NCI-H446 treated with DMSO at 0.1 percent for 48 hours (cell line): ENCODE data around the gene TRAM2.

ENCODE experiments used
- DNase-seq: peaks from one replicate; lab custom pipeline; 2025; lab: John Stamatoyannopoulos, UW

TRAM2 gene

DNA sequence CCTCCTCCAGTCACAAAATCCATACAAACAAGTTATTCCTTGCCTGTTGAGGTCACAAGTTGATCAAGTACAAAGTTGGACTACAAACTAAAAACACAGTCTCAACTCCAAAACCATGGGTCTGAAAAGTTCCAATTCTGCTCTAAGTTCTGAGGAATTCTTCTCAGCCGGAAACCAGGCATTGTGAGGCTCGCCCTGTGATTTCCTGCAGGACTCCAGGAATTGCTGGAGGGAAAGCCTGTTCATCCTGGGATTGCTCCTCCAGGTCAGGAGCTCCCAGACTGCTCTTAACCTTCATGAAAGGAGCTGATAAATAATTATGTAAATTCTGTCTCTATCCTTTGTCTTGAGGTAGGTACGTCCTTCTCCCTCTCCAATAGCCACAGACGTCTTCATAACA lies 8.5 kb downstream of the TRAM2 start:
- DNase-seq = no peak

DNA sequence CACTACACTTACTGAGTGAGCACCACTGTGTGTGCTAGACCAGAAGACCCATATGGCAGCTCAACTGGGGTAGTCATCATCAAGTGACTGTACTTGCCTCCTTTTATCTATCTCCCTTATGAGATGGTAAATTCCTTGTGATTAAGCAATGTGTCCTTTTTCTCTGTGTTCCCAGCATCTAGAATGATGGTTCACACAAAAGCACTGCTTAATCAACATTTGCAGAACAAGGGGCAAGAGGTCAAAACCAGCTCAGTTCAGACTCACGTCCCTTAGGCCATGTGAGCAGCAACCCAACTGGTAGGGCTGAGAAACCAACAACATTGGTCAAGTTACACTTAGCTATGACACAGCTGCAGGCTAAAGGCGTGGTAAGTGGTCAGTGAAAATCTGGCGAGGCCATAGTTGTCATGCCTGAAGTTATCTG lies 10.0 kb downstream of the TRAM2 start:
- DNase-seq = no peak

GRCh38 chr6:52566201-52566600 lies 10.7 kb downstream of the TRAM2 start:
- DNase-seq = no peak

DNA sequence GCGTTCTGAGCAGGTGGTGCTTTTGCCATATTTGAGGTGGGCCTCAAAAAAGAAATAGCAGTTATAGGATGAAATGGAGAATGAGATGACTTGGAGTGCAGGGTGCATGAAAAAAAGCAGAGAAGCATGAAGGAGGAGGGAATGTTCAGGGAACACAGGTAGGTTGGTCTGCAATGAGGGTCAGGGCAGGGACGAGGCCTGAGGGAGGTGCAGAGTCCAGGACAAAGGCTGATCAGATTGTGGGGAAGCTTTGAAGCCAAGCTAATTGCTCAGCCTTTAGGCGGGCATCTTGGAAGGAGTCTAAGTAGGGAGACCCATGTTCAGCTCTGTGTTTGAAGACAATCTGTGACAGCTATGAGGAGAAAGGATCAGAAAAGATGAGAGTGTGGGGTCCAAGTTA lies 12.0 kb downstream of the TRAM2 start:
- DNase-seq = no peak

DNA sequence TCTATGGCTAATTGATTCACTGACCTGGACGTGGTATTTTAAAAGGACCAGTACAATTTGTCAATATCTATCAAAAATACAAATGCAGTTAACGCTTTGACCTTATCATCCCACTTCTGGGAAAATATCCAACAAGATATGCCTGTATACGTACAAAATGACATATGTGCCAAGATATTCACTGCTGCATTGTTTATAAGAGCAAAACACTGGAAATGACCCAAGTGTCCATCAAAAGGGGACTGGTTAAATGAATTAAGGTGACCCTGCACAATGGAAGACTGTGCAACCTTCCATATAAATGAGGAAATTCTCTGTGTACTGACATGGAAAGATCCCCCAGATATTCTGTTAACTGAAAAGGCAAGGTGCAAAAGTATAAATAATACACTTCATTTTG lies 13.9 kb downstream of the TRAM2 start:
- DNase-seq = no peak

DNA sequence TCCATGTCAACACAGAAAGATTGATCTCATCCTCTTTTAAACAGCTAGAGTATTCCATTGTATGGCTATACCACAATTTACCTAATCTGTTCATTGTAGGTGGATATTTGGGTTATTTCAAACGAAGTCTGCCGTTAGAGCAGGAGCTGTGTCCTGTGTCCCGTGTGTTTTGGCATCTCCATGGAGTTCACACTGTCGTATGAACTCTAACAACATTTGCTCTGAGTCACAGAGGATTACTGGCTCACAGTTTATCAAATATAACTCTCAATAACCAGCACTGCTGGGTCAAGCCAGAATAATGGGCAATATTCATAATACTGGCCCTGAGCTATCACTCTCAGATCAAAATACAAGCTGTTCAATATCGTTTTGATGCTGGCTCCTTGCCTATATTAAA lies 16.4 kb downstream of the TRAM2 start:
- DNase-seq = no peak

DNA sequence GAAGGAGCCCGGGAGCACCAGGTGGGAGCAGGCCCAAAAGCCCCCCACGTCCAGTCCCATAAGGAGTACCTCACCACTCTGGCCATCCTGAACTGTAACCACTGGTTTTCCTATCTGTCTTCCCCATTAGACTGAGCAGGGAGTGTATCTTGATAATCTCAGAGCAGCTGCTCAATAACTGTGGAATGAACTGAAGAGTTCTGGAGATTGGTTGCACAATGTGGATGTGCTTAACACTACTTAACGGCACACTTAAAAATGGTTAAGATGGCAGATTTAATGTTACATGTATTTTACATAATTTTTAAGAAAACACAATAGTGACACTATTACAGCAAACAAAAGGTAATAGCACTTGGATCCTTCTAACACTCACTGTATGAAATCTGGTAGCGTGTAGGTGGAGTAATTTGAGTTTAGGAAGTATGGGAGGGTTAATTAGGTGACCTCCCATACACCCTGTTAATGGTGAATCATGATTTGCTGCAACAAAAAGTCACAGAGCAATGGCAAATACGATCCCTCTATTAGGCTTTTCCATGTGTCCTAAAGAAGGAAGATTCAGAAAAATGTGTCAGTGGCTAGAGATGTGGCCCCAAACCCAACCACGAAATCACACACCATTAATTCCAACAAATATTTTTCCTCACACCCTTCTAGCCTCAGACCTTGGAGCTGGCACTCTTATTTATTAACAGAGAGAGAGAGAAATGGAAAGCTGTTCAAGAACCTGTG lies 18.4 kb downstream of the TRAM2 start:
- DNase-seq = no peak

DNA sequence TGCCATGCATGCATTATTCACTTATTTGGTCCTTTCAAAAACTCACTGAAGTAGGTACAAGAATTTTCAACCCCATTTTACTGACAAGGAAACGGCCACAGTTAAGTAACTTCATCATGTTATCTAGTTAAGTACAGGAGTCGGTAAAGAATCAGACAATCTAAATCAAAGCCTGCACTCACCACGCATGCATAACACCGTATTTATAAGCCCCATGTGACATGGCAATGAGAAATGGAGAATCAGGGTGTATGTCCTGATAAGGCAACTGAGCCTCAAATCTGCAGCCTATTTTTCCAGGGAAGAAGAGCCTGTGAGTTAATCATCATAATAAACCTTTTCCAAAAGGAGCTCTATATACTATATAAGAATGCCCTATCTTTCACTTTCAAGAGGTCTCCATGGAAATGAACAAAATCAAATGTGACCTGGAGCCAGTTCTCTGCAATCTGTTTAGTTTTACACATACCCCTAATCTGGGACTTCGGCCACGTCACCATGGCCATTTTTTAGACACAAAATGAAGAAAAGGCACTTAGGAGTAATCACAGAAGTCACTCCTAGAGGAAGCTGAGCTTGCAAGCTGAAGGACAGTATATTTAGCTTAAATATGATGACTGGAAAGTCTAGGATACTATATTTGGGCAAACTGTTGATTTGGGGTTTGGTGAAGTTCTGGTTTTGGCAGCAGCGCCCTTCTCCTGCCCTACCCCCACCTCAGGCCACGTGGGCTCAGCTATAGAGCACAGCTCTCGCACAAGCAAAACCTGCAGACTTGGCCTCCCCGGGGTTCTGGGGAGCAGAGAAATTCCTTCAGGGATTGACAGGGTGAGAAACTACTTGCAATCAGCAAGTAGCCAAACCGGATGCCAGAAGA lies 19.2 kb downstream of the TRAM2 start:
- no peak for DNase-seq

DNA sequence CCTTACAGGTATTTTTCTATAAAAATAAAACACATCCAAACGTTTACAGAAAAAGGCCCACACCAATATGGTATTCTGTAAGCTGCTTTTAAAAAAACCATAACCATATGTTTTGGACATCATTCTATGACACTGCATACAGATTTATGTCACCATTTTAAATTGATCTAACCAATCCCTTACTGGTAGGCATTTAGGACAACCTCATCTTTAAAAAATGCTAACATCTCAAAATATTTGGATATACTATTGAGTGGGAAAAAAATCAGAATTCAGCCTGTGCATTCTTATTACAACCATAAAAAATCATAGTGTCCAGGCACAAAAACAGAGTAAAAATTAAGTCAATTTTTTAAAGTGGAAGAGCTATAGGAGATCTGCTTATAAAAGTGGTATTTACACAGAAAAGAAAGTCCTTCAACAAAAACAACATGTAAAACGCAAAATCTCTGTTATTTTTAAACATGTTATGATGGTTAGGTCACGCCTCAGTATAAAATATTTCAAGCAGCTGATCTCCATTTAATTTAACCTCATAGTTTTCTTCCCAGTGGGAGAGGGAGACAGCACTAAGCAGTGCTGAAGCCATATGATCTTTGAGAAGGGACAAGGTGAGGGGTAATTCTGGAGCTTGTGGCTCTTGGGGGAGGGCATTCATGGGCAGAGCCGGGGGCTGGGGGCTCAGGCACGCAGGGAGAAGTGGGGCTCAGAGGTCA lies 21.2 kb downstream of the TRAM2 start:
- DNase-seq = no peak

DNA sequence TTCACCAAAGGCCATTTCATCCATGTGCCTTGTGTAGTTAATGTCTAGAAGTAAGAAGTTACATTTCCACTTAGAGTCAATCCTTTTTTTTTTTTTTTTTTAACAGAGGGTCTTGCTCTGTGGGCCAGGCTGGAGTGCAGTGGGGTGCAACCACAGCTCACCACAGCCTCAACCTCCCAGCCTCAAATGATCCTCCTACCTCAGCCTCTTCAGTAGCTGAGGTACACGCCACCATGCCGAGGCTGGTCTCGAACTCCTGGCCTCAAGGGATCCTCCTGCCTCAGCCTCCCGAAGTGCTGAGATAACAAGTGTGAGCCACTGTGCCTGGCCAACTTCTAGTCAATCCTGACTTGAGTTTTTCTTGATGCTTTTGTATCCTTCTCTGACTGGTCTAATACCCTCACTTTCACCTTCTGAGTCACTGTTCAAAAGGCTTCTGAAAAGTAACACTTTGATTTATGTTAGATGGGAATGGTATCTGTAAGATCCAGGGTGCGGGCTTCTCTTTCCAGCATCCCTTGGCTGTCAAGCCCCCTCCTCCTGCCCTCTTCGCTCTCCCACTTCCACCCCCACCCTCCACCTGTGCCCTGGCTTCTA lies 22.1 kb downstream of the TRAM2 start:
- DNase-seq = no peak

GRCh38 chr6:52553719-52554118 lies 23.1 kb downstream of the TRAM2 start:
- no peak for DNase-seq

- no peak for DNase-seq
Observed at GRCh38 chr6:52553158-52553557, 23.7 kb downstream of the TRAM2 start.

DNA sequence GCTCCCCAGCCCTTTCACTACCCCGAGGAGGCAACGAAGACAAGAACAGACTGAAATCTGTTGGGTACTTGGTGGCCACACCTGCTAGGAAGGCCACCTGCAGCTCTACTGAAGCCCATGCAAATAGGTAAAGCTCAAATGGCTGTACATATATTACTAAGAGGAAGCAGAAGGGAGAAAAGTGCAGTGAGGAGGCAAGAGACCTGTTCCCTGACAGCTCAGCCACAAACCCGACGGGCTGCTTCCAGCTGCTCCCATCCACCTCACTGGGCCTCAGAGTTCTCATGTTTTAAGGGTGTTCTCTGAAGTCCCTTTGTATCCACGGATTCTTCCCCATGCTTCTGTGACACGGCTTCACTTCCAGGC lies 24.6 kb downstream of the TRAM2 start:
- no peak for DNase-seq

GRCh38 chr6:52551483-52552277 lies 25.2 kb downstream of the TRAM2 start:
- peak; percentile 41 for DNase-seq

- DNase-seq = no peak
Observed at GRCh38 chr6:52550870-52551269, 26.0 kb downstream of the TRAM2 start.

DNA sequence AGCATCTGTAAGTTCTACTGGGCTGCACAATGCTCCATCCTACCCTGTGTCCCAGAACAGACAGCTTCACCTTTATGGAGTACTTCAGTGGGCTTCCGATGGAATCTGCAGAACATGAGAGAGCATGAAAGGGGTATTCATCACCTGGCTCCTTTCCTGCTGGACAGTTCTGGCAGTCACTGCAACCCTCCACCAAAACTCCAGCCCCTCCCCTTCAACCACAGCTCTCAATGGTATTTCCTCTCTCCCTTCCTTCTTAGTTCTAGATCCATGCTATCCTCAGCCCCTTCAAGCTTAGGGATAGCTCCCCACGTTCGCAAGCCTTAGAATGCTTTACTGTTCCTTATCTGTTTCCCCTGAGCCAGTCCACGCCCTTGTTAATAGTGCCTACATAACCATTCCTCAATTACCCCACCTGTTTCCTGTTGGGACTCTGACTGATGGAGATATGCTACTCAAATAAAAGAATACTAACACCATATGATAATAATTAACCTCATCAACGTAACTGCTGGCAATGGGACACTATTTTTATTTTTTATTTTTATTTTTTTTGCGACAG lies 26.8 kb downstream of the TRAM2 start:
- DNase-seq = no peak

DNA sequence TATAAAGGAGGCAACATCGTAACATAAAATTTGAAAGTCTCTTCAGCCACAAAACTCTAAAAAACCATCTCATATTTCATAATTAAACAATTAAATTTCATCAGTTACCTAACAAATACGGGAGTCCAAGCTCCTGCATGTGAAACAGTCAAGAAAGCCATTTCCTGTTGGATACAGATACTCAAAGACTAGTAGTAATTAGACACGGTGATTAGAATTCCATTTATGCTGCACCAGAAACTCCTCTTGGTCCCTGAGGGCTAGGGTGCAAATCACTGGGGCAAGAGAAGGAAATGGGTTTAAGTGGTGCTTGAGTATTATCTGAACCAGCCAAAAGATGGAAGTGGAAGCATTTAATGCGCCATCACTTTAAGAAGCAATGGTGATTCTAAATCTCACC lies 27.4 kb downstream of the TRAM2 start:
- no peak for DNase-seq

GRCh38 chr6:52548999-52549398 lies 27.9 kb downstream of the TRAM2 start:
- no peak for DNase-seq

DNA sequence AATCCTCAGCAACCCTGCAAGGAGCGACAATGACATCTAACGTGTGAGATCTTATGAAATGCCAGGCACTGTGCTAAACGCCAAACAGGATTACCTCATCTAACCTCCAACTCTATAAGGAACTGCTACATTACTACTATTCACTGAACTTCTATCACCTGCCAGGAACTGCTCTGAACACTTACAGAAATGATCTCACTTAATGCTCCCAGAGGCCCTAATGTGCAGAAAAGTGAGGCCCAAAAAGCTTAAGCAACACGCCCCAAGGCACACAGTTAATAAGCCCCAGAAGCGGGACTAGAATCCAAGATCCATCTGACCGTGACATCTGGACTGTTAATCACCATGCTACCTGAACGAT lies 28.5 kb downstream of the TRAM2 start:
- DNase-seq = no peak

GRCh38 chr6:52547647-52548352 lies 29.1 kb downstream of the TRAM2 start:
- DNase-seq = no peak

DNA sequence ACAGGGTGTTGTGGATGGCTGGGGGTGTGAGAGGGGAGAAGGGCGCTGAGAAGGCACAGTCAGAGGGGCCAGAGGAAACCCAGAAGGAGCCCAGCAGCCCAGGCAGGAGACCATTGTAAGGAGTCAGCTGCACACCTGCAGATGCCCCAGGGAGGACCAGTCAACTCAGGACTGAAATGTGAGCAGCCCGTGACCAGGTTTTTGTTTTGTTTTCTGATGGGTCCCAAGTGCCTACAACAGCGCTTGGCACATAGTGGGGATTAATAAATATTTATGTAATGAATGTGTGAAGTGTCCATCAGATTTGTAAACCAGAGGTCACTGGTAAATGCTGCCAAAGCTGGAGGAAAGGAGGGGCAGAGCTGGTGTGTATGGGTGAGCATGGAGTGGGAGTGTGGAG lies 30.2 kb downstream of the TRAM2 start:
- no peak for DNase-seq
